ENCODE data around the gene UTP11. TPM values are rescaled to one million over a fixed set of nuclear protein-coding genes. Genes with fewer than 3 reads are reported as not detected.

UTP11 gene
- total RNA-seq, 2 experiments from 2014 or later, result 8.7 to 9.4 TPM

DNA sequence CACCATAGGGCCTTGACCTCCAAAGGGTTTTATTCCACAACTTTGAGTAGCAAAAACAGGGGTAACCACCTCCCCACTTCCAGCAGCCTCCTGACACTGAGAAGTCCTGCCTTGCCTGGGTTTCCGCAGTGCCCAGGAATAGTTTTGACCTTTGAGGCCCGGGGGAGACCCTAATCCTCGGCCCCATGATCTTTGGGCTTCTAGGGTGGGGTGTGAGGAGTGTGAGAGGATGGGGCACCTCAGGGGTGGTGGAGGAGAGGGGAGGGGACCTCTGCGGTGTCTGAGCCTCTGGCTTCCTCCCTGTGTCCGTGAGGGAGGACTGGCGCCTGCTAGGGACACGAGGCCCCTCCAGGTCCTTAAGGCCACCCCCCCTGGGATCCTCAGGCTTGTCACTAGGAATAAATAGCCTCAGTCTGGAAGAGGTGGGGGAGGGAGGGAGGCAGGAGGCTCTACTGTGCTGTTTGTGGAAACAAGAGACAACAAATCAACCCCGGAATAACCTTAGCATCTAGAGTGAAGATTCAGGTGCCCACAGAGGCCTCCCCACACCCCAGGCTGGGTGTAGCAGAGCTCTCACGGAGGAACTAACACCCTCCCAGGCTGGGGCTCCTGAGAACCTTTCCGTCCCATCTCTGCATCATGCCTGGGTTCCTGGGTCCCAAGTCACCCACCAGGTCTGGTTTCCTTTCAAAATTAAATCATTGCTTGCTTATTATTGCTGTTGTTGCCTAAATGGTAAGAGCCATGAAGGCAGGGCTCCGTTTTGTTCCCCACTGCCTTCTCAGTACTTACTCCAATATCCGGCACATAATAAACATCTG lies 6.3 kb upstream of the UTP11 start:
- peaks cover 17% of the 10 kb centered on the region for H3K4me1 Mint-ChIP-seq (ENCODE audit: low read depth)

DNA sequence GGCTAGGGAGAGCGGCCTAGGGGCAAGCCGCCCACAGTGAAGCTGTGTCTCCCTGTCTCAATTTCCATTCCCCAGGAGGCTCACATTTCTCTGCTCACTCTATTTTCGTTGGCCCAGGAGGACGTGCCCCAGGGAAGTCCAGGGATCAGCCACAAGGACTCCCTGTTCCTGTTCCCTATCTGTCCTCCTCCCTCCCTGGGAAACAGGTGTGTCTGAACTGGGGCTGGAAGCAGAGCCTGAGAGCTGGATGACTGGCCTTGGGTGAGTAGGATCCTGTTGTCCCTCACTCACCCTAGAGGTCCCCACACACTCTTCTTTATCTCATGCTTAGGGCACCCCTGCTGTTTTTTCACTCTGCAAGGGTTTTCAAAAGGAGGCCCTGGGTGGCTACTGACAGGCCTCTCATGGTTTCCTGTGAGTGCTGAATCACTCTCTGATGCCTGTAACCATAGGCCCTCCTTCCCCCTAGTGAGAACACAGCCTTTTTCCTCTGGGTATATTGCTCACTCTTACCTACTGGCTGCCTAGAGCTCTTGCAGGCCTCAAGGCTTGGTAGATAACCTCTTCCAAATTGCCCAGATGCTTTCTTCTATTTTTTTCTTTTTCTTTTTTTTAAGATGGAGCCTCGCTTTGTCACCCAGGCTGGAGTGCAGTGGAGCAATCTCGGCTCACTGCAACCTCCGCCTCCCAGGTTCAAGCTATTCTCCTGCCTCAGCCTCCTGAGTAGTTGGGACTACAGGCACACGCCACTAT lies 3.3 kb upstream of the UTP11 start:
- Mint-ChIP-seq H3K4me3 (peak overlapping the region; percentile 58), H3K27ac (peak overlapping the region; percentile 30), H3K9me3 (no peaks in the 10 kb centered on the region), H3K36me3 (ENCODE audit: low read depth) (peaks cover 17% of the 10 kb centered on the region), H3K27me3 (no peaks in the 10 kb centered on the region), H3K4me1 (ENCODE audit: low read depth) (peaks cover 39% of the 10 kb centered on the region)
- H3K27ac ChIP-seq (ENCODE audit: low read depth in 1 of 2, low read length in 2 of 2), result no peak overlapping the region
- ChIA-PET POLR2A (no interaction called here), CTCF (interaction anchor here (2.5 kb wide), 1 partner anchor 19 kb away, joined by 6 read pairs; the partner anchor contains the start of gene SF3A3)
- peak in 8 of 14 experiments; percentile 26 to 68 (median 39) for DNase-seq
- peaks cover 0 to 3% of the 10 kb centered on the region in 2 experiments for H3K27me3 ChIP-seq (ENCODE audit: control insufficient read depth in 1 of 2, insufficient read depth in 2 of 2, low read length in 2 of 2)
- H3K4me3 ChIP-seq (ENCODE audit: low read length), result no peak overlapping the region
- intact Hi-C loops (cut with DNase I, micrococcal nuclease), result no loop called here
- peak; percentile 19 for ATAC-seq (ENCODE audit: poor library complexity)
- peaks cover 55% of the 10 kb centered on the region for H3K4me1 ChIP-seq (ENCODE audit: insufficient read depth, low read length)
- peaks cover 0 to 5% of the 10 kb centered on the region in 2 experiments for H3K9me3 ChIP-seq (ENCODE audit: control insufficient read depth in 1 of 2, insufficient read depth in 1 of 2, low read length in 2 of 2)
- TF ChIP-seq, protein P1, sequence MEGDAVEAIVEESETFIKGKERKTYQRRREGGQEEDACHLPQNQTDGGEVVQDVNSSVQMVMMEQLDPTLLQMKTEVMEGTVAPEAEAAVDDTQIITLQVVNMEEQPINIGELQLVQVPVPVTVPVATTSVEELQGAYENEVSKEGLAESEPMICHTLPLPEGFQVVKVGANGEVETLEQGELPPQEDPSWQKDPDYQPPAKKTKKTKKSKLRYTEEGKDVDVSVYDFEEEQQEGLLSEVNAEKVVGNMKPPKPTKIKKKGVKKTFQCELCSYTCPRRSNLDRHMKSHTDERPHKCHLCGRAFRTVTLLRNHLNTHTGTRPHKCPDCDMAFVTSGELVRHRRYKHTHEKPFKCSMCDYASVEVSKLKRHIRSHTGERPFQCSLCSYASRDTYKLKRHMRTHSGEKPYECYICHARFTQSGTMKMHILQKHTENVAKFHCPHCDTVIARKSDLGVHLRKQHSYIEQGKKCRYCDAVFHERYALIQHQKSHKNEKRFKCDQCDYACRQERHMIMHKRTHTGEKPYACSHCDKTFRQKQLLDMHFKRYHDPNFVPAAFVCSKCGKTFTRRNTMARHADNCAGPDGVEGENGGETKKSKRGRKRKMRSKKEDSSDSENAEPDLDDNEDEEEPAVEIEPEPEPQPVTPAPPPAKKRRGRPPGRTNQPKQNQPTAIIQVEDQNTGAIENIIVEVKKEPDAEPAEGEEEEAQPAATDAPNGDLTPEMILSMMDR (IDR thresholded peaks at IDR 0.05), result no peak
- no peaks in the 10 kb centered on the region for H3K36me3 ChIP-seq (ENCODE audit: insufficient read depth, low read length)

More for the DNA sequence above, 6.3 kb upstream of the UTP11 start:
- Histone ChIP-seq H3K27ac (ENCODE audit: low read depth in 1 of 2, low read length in 2 of 2) (peak overlapping the region in 1 of 2 donors; percentile 50), H3K27me3 (ENCODE audit: control insufficient read depth in 1 of 2, insufficient read depth in 2 of 2, low read length in 2 of 2) (peaks cover 0 to 5% of the 10 kb centered on the region in 2 experiments), H3K36me3 (ENCODE audit: insufficient read depth, low read length) (no peaks in the 10 kb centered on the region), H3K9me3 (ENCODE audit: control insufficient read depth in 1 of 2, insufficient read depth in 1 of 2, low read length in 2 of 2) (no peaks in the 10 kb centered on the region), H3K4me3 (ENCODE audit: low read length) (peak overlapping the region; percentile 13), H3K4me1 (ENCODE audit: insufficient read depth, low read length) (peaks cover 46% of the 10 kb centered on the region)
- Mint-ChIP-seq H3K27me3 (peaks cover 4% of the 10 kb centered on the region), H3K4me3 (peak overlapping the region; percentile 73), H3K27ac (peak overlapping the region; percentile 62), H3K9me3 (no peaks in the 10 kb centered on the region), H3K36me3 (ENCODE audit: low read depth) (no peaks in the 10 kb centered on the region)
- TF ChIP-seq, protein P1 (IDR thresholded peaks at IDR 0.05), result no peak
- ChIA-PET CTCF (no interaction called here), POLR2A (no interaction called here)
- no peak for ATAC-seq (ENCODE audit: poor library complexity)
- intact Hi-C loops (cut with DNase I, micrococcal nuclease), result no loop called here
- DNase-seq, result peak in 1 of 14 experiments; percentile 27

DNA sequence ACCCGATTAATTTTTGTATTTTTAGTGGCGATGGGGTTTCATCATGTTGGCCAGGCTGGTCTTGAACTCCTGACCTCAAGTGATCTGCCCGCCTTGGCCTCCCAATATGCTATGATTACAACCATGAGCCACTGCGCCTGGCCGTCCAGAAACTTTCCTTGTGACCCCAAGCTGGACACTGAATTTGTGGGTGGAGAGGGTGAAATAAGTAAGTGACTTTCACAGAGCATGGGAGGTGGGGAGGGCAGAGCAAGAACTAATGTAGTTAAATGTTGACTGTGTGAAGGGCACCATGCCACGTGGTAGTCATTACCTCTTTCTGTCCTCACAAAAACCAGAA lies 2.7 kb upstream of the UTP11 start:
- Histone ChIP-seq H3K9me3 (ENCODE audit: control insufficient read depth in 1 of 2, insufficient read depth in 1 of 2, low read length in 2 of 2) (peaks cover 0 to 5% of the 10 kb centered on the region in 2 experiments), H3K4me3 (ENCODE audit: low read length) (no peak overlapping the region), H3K36me3 (ENCODE audit: insufficient read depth, low read length) (no peaks in the 10 kb centered on the region), H3K27ac (ENCODE audit: low read depth in 1 of 2, low read length in 2 of 2) (no peak overlapping the region), H3K27me3 (ENCODE audit: control insufficient read depth in 1 of 2, insufficient read depth in 2 of 2, low read length in 2 of 2) (no peaks in the 10 kb centered on the region), H3K4me1 (ENCODE audit: insufficient read depth, low read length) (peaks cover 53% of the 10 kb centered on the region)
- H3K27me3 Mint-ChIP-seq, result no peaks in the 10 kb centered on the region
- peaks cover 35% of the 10 kb centered on the region for H3K4me1 Mint-ChIP-seq (ENCODE audit: low read depth)
- H3K27ac Mint-ChIP-seq, result peak overlapping the region; percentile 14
- H3K9me3 Mint-ChIP-seq, result no peaks in the 10 kb centered on the region
- ChIA-PET CTCF (interaction anchor here (1.0 kb wide), 1 partner anchor 19 kb away, joined by 4 read pairs; no protein-coding TSS in a partner anchor), POLR2A (no interaction called here)
- intact Hi-C loops (cut with DNase I, micrococcal nuclease), result loop anchor here (5.0 to 10.0 kb wide), 4 partner anchors 78 to 1565 kb away; partner anchors contain the start of genes CDCA8 (in 2 of the 2) and PABPC4 (in 1 of the 2)
- H3K36me3 Mint-ChIP-seq (ENCODE audit: low read depth), result peaks cover 17% of the 10 kb centered on the region
- ATAC-seq (ENCODE audit: poor library complexity) (no peak), DNase-seq (no peak)
- no peak overlapping the region for H3K4me3 Mint-ChIP-seq
- TF ChIP-seq, protein P1 (IDR thresholded peaks at IDR 0.05), result no peak
